ENCODE data around the gene MAGI2. TPM values are rescaled to one million over a fixed set of nuclear protein-coding genes. Genes with fewer than 3 reads are reported as not detected.

The MAGI2 gene
- total RNA-seq, 1 experiment from 2014 or later = 0.22 TPM

GRCh38 chr7:79361214-79361613 is 92.3 kb downstream of the MAGI2 start:
- Histone ChIP-seq H3K4me2 (ENCODE audit: low read length) (no peak overlapping the region), H3K9ac (ENCODE audit: low read length) (no peak overlapping the region), H3K4me1 (ENCODE audit: control insufficient read depth in 1 of 2, insufficient read depth in 2 of 2, low read length in 2 of 2) (no peaks in the 10 kb centered on the region), H2AFZ (ENCODE audit: low read depth, low read length, poor library complexity, severe bottlenecking) (peak overlapping the region; percentile 40), H3K4me3 (replicated peaks in 1 of 2; ENCODE audit: low read depth in 1 of 2, low read length in 2 of 2) (no peak overlapping the region), H3K9me3 (ENCODE audit: control insufficient read depth in 1 of 2, insufficient read depth in 1 of 2, low read depth in 1 of 2, low read length in 2 of 2) (no peaks in the 10 kb centered on the region), H3K27me3 (ENCODE audit: insufficient read depth, low read length) (no peaks in the 10 kb centered on the region), H3K27ac (ENCODE audit: low read depth, low read length) (no peak overlapping the region), H3K36me3 (ENCODE audit: control insufficient read depth in 1 of 2, insufficient read depth in 2 of 2, low read length in 2 of 2) (no peaks in the 10 kb centered on the region), H3K9me2 (ENCODE audit: insufficient read depth) (no peaks in the 10 kb centered on the region), H3K79me2 (ENCODE audit: insufficient read depth, low read length) (no peaks in the 10 kb centered on the region), H4K20me1 (ENCODE audit: insufficient read depth) (no peaks in the 10 kb centered on the region)
- ChIA-PET POLR2A (no interaction called here), CTCF (no interaction called here), RAD21 (ENCODE audit: low non-redundant PET in 1 of 2, low total read pairs in 2 of 2, uncharacterized antibody in 2 of 2, unreplicated experiment in 2 of 2) (no interaction called here)
- TF ChIP-seq SIN3A (IDR thresholded peaks at IDR 0.05; ENCODE audit: low read depth) = no peak
- TF ChIP-seq TCF7L2 (IDR thresholded peaks at IDR 0.05; ENCODE audit: borderline replicate concordance, extremely low read depth, insufficient read depth, insufficient read length) = no peak
- no peak for TF ChIP-seq ZFX (IDR thresholded peaks at IDR 0.05)
- no peak for TF ChIP-seq JUND (IDR thresholded peaks at IDR 0.05)
- TF ChIP-seq, protein P1, sequence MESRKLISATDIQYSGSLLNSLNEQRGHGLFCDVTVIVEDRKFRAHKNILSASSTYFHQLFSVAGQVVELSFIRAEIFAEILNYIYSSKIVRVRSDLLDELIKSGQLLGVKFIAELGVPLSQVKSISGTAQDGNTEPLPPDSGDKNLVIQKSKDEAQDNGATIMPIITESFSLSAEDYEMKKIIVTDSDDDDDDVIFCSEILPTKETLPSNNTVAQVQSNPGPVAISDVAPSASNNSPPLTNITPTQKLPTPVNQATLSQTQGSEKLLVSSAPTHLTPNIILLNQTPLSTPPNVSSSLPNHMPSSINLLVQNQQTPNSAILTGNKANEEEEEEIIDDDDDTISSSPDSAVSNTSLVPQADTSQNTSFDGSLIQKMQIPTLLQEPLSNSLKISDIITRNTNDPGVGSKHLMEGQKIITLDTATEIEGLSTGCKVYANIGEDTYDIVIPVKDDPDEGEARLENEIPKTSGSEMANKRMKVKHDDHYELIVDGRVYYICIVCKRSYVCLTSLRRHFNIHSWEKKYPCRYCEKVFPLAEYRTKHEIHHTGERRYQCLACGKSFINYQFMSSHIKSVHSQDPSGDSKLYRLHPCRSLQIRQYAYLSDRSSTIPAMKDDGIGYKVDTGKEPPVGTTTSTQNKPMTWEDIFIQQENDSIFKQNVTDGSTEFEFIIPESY (IDR thresholded peaks at IDR 0.05; ENCODE audit: extremely low read depth, insufficient replicate concordance, low read length) = no peak
- TF ChIP-seq CTCF (IDR thresholded peaks at IDR 0.05 in 2 of 3, conservative IDR thresholded peaks at IDR 0.05 in 1 of 3; ENCODE audit: borderline replicate concordance in 1 of 3, insufficient read depth in 1 of 3, low read depth in 2 of 3, low read length in 2 of 3) = peak in 2 of 3 experiments; percentile 40 to 41; a peak in 4 of 6 replicates
- no peak for TF ChIP-seq CEBPB (IDR thresholded peaks at IDR 0.05; ENCODE audit: low read depth)
- TF ChIP-seq FOSL1 (IDR thresholded peaks at IDR 0.05; ENCODE audit: low read depth) = no peak
- TF ChIP-seq CBX3 (IDR thresholded peaks at IDR 0.05; ENCODE audit: low read depth) = no peak
- TF ChIP-seq SRF (IDR thresholded peaks at IDR 0.05; ENCODE audit: low read depth) = no peak
- TF ChIP-seq YY1 (IDR thresholded peaks at IDR 0.05; ENCODE audit: extremely low read depth, insufficient replicate concordance, low read depth, low read length) = no peak
- TF ChIP-seq EZH2 (IDR thresholded peaks at IDR 0.05) = no peak
- TF ChIP-seq EZH2phosphoT487 (IDR thresholded peaks at IDR 0.05; ENCODE audit: borderline replicate concordance) = no peak
- TF ChIP-seq, protein P2, sequence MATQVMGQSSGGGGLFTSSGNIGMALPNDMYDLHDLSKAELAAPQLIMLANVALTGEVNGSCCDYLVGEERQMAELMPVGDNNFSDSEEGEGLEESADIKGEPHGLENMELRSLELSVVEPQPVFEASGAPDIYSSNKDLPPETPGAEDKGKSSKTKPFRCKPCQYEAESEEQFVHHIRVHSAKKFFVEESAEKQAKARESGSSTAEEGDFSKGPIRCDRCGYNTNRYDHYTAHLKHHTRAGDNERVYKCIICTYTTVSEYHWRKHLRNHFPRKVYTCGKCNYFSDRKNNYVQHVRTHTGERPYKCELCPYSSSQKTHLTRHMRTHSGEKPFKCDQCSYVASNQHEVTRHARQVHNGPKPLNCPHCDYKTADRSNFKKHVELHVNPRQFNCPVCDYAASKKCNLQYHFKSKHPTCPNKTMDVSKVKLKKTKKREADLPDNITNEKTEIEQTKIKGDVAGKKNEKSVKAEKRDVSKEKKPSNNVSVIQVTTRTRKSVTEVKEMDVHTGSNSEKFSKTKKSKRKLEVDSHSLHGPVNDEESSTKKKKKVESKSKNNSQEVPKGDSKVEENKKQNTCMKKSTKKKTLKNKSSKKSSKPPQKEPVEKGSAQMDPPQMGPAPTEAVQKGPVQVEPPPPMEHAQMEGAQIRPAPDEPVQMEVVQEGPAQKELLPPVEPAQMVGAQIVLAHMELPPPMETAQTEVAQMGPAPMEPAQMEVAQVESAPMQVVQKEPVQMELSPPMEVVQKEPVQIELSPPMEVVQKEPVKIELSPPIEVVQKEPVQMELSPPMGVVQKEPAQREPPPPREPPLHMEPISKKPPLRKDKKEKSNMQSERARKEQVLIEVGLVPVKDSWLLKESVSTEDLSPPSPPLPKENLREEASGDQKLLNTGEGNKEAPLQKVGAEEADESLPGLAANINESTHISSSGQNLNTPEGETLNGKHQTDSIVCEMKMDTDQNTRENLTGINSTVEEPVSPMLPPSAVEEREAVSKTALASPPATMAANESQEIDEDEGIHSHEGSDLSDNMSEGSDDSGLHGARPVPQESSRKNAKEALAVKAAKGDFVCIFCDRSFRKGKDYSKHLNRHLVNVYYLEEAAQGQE (IDR thresholded peaks at IDR 0.05; ENCODE audit: low read depth) = no peak
- peak; percentile 10; the same call in 1 of the 2 replicates for TF ChIP-seq RAD21 (IDR thresholded peaks at IDR 0.05; ENCODE audit: low read depth)
- peak; percentile 88 for ATAC-seq
- intact Hi-C loops (cut with micrococcal nuclease) = no loop called here
- BruUV-seq (replicated peaks) = no TSS peak
- DNase-seq (ENCODE audit: low read depth, low spot score) = peak; percentile 27
